Kidney epithelial cell (primary cell): Measurements from ENCODE around the gene SPAG17. TPM values are rescaled to one million over a fixed set of nuclear protein-coding genes. Genes with fewer than 3 reads are reported as not detected.
A peak's percentile ranks its signal among the peaks of the same experiment; 100 is the strongest.

Experiments used
- DNase-seq: peaks from one replicate; pipeline ENCODE4 v3.0.0-alpha.2; 2010; ENCODE audit warnings: low read depth
- H3K27me3 ChIP-seq: 2 replicates; pipeline ENCODE4 v1.6.0; 2011; ENCODE audit warnings: low read length; ENCODE audit not compliant: control insufficient read depth, insufficient read depth
- H3K36me3 ChIP-seq: 2 replicates; pipeline ENCODE4 v1.5.1; 2011; ENCODE audit warnings: low read length; ENCODE audit not compliant: control insufficient read depth, insufficient read depth
- H3K4me3 ChIP-seq: 2 replicates; pipeline ENCODE4 v1.5.1; 2011; ENCODE audit warnings: low read depth, mild to moderate bottlenecking, control low read depth, low read length
- CTCF ChIP-seq: IDR thresholded peaks from 2 replicates; pipeline ENCODE4 v1.5.1; 2011; ENCODE audit warnings: mild to moderate bottlenecking, moderate library complexity, low read length, control low read depth, inconsistent platforms; ENCODE audit not compliant: insufficient read depth, poor library complexity, severe bottlenecking
- total RNA-seq: library from RNA; depleted of rRNA; stranded (reverse); fragments of >200 nt; gene quantifications from 2 replicates; pipeline ENCODE4 v1.2.3, GENCODE V29; 2015

Gene SPAG17
- 0.13 and 7.7 TPM in 2 replicates for total RNA-seq

GRCh38 chr1:118185084-118185832, at the start of gene SPAG17:
TSS of gene SPAG17 (minus strand) at chr1:118185228. CDS start at chr1:118185157, 71 bp downstream.
- H3K36me3 ChIP-seq: no peaks in the 10 kb centered on the region

GRCh38 chr1:118225471-118225870, 40.4 kb upstream of the SPAG17 start:
- DNase-seq: no peak
- Histone ChIP-seq H3K4me3 (no peak overlapping the region), H3K27me3 (no peaks in the 10 kb centered on the region), H3K36me3 (no peaks in the 10 kb centered on the region)
- no peak for TF ChIP-seq CTCF

More at GRCh38 chr1:118185084-118185832, at the start of gene SPAG17:
- TF ChIP-seq CTCF: peak; percentile 59
- peak; percentile 28 for DNase-seq
- H3K27me3 ChIP-seq: no peaks in the 10 kb centered on the region
- peak within 1 kb of the TSS; percentile 48 for H3K4me3 ChIP-seq

GRCh38 chr1:118223426-118223825, 38.4 kb upstream of the SPAG17 start:
- TF ChIP-seq CTCF: peak; percentile 40
- no peaks in the 10 kb centered on the region for H3K27me3 ChIP-seq
- DNase-seq: no peak
- no peak overlapping the region for H3K4me3 ChIP-seq
- no peaks in the 10 kb centered on the region for H3K36me3 ChIP-seq

GRCh38 chr1:118219438-118219837, 34.4 kb upstream of the SPAG17 start:
- H3K36me3 ChIP-seq: no peaks in the 10 kb centered on the region
- no peak for TF ChIP-seq CTCF
- DNase-seq: no peak
- H3K4me3 ChIP-seq: no peak overlapping the region
- no peaks in the 10 kb centered on the region for H3K27me3 ChIP-seq

- Histone ChIP-seq H3K4me3 (no peak overlapping the region), H3K36me3 (no peaks in the 10 kb centered on the region), H3K27me3 (no peaks in the 10 kb centered on the region)
- no peak for TF ChIP-seq CTCF
- no peak for DNase-seq
These were observed 32.3 kb upstream of the SPAG17 start for GRCh38 chr1:118217141-118217838.

- H3K27me3 ChIP-seq: no peaks in the 10 kb centered on the region
- DNase-seq: no peak
- no peak for TF ChIP-seq CTCF
- H3K4me3 ChIP-seq: no peak overlapping the region
- no peaks in the 10 kb centered on the region for H3K36me3 ChIP-seq
These were observed 29.8 kb upstream of the SPAG17 start for GRCh38 chr1:118214866-118215265.
